ENCODE results near the gene ISM2.

- no peak for TF ChIP-seq CTCF (IDR thresholded peaks at IDR 0.05; ENCODE audit: low read length)
- TF ChIP-seq EZH2 (IDR thresholded peaks at IDR 0.05; ENCODE audit: borderline replicate concordance, low read length) = no peak
These were observed 24.5 kb upstream of the ISM2 start for GRCh38 chr14:77523109-77523508.

All from OCI-LY1 (cell line).